Measurements from ENCODE around the gene BAHCC1. TPM values are rescaled to one million over a fixed set of nuclear protein-coding genes. Genes with fewer than 3 reads are reported as not detected.

Gene BAHCC1
- polyA plus RNA-seq, 1 donor: 10.8 TPM

- no peak for DNase-seq (ENCODE audit: low read depth)
These were observed 85.1 kb downstream of the BAHCC1 start for GRCh38 chr17:81480140-81481072.

- peak; percentile 45 for DNase-seq (ENCODE audit: low read depth)
These were observed 86.0 kb downstream of the BAHCC1 start for GRCh38 chr17:81481073-81481799.

GRCh38 chr17:81481815-81482505, 86.7 kb downstream of the BAHCC1 start:
- DNase-seq (ENCODE audit: low read depth): no peak

- no peak for DNase-seq (ENCODE audit: low read depth)
These were observed 87.4 kb downstream of the BAHCC1 start for GRCh38 chr17:81482673-81483072.

GRCh38 chr17:81483085-81483861, 88.0 kb downstream of the BAHCC1 start:
- DNase-seq (ENCODE audit: low read depth): no peak

GRCh38 chr17:81483862-81484194, 88.6 kb downstream of the BAHCC1 start:
- no peak for DNase-seq (ENCODE audit: low read depth)

- no peak for DNase-seq (ENCODE audit: low read depth)
These were observed 89.1 kb downstream of the BAHCC1 start for GRCh38 chr17:81484195-81484979.

- DNase-seq (ENCODE audit: low read depth): no peak
These were observed 91.0 kb downstream of the BAHCC1 start for GRCh38 chr17:81486199-81486810.

GRCh38 chr17:81487089-81487486, 91.8 kb downstream of the BAHCC1 start:
- DNase-seq (ENCODE audit: low read depth): no peak

- no peak for DNase-seq (ENCODE audit: low read depth)
These were observed 92.4 kb downstream of the BAHCC1 start for GRCh38 chr17:81487487-81488275.

- no peak for DNase-seq (ENCODE audit: low read depth)
These were observed 93.1 kb downstream of the BAHCC1 start for GRCh38 chr17:81488276-81488860.

GRCh38 chr17:81489012-81489997, 94.0 kb downstream of the BAHCC1 start:
- DNase-seq (ENCODE audit: low read depth): no peak

GRCh38 chr17:81489998-81490992, 95.0 kb downstream of the BAHCC1 start:
- DNase-seq (ENCODE audit: low read depth): no peak

- no peak for DNase-seq (ENCODE audit: low read depth)
These were observed 95.9 kb downstream of the BAHCC1 start for GRCh38 chr17:81491181-81491581.

GRCh38 chr17:81491761-81492160, 96.5 kb downstream of the BAHCC1 start:
- no peak for DNase-seq (ENCODE audit: low read depth)

- no peak for DNase-seq (ENCODE audit: low read depth)
These were observed 96.9 kb downstream of the BAHCC1 start for GRCh38 chr17:81492202-81492601.

- DNase-seq (ENCODE audit: low read depth): no peak
These were observed 97.4 kb downstream of the BAHCC1 start for GRCh38 chr17:81492706-81493105.
